HG03103 (cell line): ENCODE measurements around the gene CBLN3.
"Not testable (repeated sequence)": the region's sequence is repeated elsewhere in the genome, so short reads cannot be mapped to it uniquely, and the experiment has no call there.

Experiments
- ATAC-seq: cut with Tn5 transposase; IDR thresholded peaks from one replicate; pipeline ENCODE4 v1.9.1; 2021; ENCODE audit warnings: low read depth; ENCODE audit not compliant: unreplicated experiment

CBLN3 gene

DNA sequence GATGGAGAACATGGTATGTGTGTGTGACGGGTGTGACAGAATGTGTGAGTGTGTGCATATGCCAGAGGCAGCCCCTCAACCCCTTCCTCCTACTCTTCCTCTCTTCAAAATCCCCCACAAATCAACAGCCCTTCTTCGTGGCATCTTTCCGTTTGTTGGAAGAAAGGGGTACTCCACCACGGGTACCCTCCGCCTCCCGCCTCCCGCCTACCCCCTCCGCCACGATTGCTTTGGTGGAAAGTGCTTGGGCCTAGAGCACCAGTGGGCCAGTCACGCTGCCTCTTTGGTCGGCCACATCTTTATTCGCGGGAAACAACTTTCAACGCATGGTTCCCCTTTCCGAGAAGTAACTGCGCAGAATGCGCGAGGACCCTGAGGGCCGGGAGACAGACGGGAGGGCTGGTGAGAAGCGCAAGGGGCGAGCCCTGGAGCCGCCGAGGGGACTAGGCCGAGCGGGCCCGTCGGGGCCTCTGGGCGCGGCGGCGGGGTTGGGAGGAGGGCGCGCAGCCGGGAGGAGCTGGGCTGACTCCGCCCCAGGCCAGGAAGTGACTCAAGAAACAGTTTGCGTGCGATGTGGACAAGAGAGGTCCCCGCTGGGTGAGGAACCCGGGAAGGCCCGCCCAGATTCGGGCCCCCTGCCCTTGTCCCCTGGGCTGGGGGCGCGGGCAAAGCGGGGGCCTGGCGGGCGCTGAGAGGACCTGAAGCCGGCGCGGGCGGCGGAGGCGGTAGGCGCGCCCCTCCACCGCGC is at the start of gene CBLN3, which contains the start of gene KHNYN:
CBLN3 (minus strand) TSS at position 274 of the 748 bp plus-strand sequence. CDS start 614 bp downstream, outside the sequence.
KHNYN (plus strand) TSS at position 560 of the 748 bp plus-strand sequence. CDS start 777 bp downstream, outside the sequence.
- peak; percentile 81 for ATAC-seq

DNA sequence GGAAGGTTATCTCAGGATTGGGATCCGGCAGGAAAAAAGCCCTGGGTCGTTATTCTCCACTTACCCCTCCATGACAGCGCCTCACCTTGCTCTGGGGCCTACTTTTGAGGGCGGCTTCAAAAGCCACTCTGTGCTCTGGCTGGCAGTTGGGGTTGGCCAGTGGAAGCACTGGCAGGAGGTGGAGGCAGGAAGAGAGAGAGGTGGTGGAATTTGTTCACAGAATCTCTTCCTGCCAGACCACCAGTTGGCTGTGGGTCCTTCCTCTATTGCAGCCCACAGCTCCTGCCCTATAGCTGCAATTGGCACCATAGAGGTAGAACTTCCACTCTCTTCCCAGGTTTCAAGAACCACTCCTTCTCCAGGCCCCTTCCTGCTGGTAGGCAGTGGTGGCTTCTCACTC is 45.8 kb upstream of the CBLN3 start:
- ATAC-seq, result no peak

DNA sequence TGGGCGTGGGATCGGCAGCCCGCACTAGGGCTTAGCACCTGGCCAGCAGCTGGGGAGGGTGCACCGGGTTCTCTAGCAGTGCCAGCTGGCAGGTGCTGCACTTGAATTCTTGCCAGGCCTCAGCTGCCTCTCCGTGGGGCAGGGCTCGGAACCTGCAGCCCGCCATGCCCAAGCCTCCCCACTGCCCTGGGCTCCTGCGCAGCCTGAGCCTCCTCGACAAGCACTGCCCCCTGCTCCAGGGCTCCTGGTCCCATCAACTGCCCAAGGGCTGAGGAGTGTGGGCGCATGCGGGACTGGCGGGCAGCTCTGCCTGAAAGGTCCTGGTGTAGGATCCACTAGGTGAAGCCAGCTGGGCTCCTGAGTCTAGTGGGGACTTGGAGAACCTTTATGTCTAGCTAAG is 43.7 kb upstream of the CBLN3 start:
- no peak for ATAC-seq

DNA sequence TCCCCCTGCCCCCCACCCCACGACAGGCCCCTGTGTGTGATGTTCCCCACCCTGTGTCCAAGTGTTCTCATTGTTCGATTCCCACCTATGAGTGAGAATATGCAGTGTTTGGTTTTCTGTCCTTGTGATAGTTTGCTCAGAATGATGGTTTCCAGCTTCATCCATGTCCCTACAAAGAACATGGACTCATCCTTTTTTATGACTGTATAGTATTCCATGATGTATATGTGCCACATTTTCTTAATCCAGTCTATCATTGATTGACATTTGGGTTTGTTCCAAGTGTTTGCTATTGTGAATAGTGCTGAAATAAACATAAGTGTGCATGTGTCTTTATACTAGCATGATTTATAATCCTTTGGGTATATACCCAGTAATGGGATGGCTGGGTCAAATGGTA is 41.0 kb upstream of the CBLN3 start:
- not testable (repeated sequence) for ATAC-seq

DNA sequence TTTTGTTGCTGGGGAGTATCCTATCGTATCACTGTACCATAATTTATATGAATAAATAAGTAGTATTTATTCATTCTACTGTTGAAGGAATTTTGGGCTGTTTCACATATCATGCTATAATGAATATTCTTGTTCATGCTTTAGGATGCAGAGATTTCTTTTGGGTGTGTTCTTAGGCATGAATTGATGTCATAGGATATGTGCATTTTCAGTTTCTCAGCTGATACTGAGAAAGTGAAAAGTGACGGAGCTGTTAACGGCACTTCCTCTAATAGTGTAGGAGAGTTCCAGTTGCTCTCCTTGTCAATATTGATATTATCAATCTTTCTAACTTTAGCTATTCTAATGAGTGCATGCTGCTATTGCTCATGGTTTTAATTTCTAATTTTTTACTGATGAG is 36.3 kb upstream of the CBLN3 start:
- ATAC-seq, result no peak

DNA sequence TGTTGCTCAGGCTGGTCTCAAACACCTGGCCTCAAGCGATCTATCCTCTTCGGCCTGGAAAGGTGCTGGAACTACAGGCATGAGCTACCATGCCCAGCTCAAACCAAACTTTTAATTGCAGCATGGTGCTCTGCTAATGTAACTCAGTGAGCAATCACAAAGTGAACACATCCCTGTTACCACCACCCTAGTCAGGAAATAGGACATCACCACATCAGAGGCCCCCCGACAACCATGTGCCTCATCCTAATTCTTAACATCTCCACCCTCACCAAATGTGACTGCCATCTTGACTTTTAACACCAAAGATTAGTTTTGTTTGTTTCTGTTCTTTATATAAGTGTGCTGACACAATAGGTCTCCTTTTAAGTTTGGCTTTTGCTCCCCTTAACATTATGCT is 35.9 kb upstream of the CBLN3 start:
- no peak for ATAC-seq

DNA sequence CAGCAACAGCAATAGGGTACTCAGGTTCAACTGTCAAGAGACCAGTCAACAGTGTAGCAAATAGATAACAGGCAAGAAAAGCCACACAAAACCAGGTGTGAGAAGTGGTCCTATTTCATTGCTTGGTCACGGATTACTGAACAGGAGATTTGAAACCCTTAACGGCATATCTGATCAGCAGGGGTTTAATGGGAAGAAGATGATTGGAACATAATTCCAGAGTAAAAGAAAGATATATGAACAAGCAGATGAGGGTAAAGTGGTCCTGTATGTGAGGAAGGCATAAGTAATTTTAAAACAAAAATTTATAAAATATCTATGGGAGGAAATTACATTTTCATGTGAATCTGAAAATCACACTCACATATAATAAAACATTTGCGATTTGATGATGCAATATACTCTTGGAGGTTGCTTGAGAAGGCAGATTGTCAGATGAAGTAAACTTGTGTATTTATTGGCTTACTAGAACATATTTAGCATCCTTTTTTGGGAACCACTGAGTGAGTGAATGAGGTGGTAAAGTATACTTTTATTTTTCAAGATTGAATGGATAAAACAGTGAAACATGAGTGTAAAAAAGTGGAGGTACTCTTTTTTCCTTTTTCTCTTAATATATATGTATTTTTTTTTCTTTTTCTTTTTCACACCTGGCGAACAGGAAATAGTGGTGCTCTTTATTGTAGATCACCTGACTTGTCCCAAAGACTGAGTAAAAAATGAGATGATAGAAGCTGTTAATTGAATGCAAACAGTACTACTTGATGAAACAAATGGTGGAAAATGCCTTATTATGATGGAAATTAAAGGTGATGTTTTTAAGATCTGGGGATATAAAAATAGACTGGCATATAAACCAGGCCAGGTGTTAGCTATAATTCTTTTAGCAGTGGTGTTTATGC is 34.7 kb upstream of the CBLN3 start:
- no peak for ATAC-seq

DNA sequence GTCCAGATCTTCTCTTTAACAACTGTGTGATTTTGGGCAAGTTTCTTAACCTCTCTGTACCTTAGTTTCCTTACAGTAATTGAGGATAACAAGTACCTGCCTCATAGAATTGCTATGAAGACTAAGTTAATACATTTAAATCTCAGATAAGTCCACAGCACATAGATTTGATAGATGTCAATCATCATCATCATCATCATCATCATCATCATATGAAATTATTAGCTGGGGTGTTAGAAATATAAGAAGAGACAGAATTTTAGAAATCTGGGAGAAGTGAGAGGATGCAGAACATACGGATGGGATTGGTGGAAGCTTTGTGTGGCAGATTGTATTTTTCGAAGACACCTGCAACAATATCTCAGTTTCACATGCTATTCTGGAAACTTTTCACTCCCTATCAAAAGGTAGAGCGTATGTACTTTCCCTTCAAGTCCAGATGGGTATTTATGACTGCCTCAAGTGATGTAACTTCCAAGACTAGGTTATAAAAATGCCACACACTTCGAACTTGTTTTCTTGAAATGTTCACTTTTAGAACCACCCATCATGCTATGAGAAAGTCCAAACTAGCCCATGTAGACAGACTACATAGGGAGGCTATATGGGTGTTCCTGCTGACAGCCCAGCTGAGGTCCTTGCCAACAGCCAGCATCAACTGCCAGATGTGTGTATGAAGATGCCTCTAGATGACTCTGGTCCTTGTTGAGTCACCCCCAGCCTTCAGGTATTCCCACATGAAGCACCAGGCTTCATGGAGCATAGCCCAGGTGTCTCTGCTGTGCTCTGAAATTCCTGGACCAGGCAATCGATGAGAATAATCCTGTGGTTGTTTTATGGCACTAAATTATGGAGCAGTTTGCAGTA is 33.8 kb upstream of the CBLN3 start:
- ATAC-seq, result no peak

DNA sequence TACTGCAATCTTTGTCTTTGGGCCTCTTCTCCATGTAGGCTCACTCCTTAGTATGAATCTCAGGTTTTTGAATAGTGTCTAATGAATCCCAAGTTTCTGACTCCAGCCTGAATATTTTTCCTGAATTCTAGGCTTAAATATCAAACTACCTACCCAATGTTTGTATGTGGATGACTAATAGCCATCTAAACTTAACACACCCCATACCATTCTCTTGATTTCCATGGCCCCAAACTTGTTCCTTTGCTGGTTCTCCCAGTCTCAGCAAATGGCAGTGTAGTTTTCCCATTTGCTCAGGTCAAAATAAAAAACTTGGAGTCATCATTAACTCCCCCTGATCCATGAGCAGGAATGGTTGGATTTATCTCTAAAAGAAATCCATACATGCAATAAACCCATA is 31.9 kb upstream of the CBLN3 start:
- no peak for ATAC-seq

DNA sequence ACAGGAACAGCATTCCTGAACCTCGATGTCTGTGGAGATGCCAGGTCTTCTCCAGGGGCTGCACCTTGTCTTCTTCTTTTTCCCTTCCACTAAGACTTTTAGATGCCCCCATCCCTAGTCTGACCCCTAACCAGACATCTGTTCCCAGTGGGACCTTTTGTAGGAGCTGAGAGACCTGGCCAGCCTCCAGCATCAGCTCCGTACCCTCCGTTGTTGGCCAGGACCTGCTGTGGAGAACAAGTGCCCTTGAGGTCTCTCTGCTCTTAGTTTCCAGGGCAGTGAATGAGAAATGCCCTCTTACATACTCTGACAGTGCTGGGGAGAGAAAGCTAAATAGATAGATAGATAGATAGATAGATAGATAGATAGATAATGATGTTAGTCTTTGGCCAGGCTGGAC is 29.9 kb upstream of the CBLN3 start:
- no peak for ATAC-seq

DNA sequence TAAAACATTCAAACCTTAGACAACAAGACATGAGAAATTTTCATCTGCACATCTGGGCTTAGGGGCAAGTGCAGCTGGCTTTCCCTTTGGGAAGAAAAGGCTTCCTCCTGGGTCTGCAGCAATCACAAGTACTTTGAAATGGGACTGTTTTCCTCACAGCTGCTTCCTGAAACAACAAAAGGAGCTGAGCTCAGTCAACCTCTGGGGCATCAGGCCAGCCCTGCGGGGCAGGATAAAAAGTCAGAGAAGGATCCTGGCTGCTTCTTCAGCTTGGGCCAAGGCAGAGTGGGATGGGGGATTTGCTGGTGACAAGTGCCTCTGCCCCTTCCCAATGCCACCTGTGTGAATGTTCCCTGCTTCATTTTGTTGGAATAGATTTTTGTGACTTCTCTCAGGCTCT is 29.3 kb upstream of the CBLN3 start:
- no peak for ATAC-seq

DNA sequence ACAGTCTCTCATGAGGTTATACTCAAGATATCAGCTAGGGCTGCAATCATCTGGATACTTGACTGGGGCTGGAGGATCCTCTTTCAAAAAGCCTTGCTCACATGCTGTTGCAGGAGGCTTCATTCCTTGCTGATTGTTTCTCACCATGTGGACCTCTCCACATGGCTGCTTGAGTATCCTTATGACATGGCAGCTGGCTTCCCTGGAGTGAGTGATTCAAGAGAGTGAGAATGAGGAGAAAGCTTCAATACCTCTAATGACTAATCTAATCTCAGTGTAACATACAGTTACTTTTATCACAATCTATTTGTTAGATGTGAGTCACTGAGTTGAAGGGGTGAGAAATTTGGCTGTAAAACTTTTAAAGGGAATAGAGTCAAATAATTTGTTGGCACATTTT is 27.5 kb upstream of the CBLN3 start:
- no peak for ATAC-seq

DNA sequence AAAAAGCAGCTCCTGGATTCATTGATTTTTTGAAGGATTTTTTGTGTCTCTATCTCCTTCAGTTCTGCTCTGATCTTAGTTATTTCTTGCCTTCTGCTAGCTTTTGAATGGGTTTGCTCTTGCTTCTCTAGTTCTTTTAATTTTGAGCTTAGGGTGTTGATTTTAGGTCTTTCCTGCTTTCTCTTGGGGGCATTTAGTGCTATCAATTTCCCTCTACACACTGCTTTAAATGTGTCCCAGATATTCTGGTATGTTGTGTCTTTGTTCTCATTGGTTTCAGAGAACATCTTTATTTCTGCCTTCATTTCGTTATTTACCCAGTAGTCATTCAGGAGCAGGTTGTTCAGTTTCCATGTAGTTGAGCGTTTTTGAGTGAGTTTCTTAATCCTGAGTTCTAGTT is 21.4 kb upstream of the CBLN3 start:
- ATAC-seq, result not testable (repeated sequence)

DNA sequence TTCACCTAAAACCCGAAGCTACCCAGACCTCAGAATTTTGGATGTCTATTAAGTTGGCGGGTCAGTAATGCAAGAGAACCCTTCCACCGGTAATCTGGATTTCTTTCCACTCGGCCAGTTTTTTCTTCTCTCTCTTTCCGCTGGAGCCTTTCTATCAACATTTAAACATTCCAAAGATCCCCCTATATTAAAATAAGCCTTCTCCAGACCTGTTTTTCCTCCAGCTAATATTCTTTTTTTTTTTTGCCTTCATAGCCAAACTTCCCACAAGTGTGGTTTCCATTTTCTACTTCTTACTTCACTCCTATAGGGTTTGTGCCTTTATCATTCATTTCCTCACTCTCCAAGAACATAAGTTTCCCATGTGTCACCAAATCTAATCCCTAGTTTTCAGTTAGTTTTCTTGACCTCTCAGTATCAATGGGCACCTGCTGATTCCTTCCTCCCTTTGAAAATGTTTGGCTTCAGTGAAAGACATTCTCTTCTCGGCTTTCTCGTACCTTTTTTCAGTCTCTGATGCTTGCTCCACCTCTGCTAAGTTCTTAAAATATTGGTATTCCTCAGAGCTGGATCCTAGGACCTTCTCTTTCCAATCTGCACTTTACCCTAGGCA is 13.7 kb upstream of the CBLN3 start:
- no peak for ATAC-seq

DNA sequence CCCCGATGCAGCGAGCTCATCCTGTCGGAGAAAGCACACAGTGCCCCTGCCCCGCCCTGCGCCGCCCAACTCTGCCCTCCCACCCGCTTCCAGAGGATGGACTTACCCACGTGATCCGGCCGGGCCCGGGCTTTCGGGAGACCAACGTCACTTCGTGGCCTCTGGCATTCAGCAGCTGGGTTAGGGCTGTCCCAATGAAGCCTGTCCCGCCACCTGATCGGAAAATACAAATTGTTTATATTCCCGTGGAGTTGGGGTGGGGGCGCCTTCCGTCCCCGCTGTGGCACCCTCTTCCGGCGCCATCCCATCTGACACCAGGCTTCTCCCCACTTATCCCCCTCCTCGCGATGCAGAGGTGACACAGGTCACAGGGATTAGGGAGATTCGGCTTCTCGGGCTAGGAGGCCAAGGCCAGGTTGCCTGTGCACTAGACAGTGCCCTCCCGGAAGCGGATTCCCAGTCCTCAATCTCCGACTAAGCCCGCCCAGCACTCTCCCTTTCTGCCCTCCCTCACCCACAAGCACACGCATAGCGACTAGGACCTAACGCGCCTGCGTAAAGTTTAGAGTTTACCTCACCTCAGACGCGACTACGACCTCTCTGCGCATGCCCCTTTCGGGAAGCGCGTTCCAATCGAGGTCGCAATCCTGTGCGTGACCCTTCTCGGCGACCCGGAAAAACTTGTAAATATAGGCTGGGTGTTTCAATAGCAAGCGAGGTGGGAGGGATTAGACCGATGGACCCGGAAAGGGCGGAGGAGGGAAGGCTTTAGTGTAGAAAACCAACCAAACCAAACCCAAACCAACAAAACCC is 13.0 kb upstream of the CBLN3 start, which contains the start of gene SDR39U1:
SDR39U1 (minus strand) TSS at position 537 of the 813 bp plus-strand sequence; CDS start at position 530, 7 bp downstream.
- ATAC-seq, result peak; percentile 92

DNA sequence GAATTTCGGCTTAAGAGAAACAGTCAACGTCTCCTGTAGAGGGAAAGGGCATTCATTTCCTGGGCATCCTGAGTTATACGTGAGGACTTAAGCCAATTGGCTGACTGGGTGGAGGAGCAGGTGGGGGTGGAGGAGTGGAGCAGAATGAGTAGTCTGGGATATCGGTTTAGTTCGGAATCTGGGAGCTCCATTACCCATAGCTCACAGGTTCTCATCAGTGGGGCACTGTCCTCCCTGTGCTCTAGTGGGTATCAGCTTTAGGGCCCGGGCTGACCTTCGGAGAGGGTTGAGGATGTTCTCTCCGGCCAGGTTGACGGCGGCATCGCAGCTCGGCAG is 12.4 kb upstream of the CBLN3 start:
- ATAC-seq, result no peak

DNA sequence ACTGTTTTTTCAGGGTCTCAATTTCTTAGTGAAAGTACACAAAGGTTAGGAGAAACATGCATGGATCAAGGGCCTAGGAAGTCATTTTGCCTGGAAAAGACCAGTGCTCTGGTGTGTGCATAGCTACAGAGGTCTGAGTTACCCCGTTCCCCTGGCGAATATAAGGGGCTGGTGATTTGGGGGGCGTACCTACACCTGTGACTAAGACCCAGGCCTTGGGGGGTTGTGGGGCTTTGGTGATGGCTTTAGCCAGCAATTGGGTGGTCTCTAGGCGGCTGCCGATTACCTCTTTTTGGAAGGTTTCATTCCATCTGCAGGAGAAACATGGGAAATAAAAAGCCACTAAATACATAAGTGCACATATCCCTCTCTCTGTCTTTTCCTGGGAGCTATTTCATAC is 12.0 kb upstream of the CBLN3 start:
- no peak for ATAC-seq

DNA sequence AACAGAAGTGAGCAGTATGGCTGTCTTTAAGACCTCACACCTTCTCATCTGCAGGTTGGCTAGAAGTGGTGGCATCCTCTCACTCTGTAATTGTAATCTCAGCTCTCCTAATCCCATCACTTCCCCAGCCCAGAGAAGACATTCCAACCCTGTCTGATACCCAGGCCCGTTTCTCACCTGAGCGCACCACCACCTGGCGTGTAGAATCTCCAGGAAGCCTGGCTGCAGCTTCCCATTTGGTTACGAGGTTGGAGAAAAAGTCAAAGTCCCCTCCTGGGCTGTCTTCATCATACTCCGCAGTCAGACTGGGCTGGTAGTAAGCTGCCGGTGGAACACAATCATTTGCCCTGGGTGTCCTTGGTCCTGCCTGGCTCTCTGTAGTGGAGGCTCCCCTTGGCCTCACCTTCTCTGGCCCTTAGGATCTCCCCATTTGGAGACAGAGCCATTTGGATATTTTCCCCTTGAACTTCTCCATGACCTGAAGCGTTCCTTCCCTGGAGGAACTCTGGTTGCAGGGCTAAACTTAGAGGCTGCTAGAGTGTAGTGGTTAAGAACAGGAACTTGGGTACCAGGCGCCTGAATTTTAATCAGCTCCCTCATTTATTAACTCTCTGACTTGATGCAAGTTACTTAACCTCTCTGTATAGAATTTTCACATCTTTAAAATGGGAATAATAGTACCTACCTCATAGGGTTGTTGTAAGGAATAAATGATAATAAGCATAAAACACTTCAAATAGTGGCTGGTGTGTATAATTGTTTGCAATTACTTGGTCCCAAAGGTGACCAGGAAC is 11.3 kb upstream of the CBLN3 start:
- ATAC-seq, result no peak
